VCaP (cell line): Measurements from ENCODE around the gene PALD1.

ENCODE experiments used
- H3K27ac ChIP-seq: fragments of 450-650 bp; 2 replicates; pipeline ENCODE4 v1.5.1; 2017
- TF ChIP-seq, protein P1 (sequence below): fragments of 450-650 bp; conservative IDR thresholded peaks from 2 replicates; pipeline ENCODE4 v1.5.1; 2017; ENCODE audit warnings: mild to moderate bottlenecking, moderate library complexity

Gene PALD1

GRCh38 chr10:70615211-70615610 lies 136.6 kb downstream of the PALD1 start:
- H3K27ac ChIP-seq = no peak overlapping the region
- TF ChIP-seq, protein P1, sequence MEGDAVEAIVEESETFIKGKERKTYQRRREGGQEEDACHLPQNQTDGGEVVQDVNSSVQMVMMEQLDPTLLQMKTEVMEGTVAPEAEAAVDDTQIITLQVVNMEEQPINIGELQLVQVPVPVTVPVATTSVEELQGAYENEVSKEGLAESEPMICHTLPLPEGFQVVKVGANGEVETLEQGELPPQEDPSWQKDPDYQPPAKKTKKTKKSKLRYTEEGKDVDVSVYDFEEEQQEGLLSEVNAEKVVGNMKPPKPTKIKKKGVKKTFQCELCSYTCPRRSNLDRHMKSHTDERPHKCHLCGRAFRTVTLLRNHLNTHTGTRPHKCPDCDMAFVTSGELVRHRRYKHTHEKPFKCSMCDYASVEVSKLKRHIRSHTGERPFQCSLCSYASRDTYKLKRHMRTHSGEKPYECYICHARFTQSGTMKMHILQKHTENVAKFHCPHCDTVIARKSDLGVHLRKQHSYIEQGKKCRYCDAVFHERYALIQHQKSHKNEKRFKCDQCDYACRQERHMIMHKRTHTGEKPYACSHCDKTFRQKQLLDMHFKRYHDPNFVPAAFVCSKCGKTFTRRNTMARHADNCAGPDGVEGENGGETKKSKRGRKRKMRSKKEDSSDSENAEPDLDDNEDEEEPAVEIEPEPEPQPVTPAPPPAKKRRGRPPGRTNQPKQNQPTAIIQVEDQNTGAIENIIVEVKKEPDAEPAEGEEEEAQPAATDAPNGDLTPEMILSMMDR = no peak

DNA sequence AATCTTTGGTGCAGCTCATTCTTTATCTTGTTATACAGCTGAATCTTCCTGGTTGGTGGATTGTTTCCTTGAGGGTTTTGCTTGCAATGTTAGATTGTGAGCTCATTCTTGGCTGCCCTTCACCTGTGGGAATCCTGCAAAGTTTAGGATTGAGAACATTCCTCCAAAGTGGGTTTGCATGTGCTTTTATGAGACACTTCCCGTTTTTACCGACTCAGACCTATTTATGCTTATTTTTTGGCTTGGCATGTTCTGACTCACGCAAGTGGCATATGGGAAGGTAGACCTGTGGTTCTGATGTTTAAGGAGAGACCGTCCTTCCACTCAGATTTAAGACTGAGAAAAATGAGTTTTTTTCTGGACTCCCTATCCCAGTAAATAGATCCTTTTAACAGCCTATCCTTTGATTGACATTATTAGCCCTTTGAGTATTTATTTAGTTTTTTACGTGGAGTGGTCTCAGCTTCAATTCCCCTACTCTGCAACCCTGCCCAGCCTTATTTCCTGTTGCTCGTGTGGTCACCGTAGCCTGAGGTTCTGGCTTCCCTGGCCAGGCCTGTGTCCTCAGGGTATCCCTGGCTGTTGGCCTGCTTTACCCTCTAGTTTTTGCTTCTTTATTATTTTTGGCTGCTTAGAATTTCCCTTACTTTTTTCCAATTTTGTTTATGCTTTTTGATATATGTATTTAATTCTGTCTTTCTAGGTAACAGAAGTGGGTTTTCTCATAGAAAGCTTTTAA lies 137.4 kb downstream of the PALD1 start:
- no peak overlapping the region for H3K27ac ChIP-seq
- TF ChIP-seq, protein P1 = no peak

- no peak overlapping the region for H3K27ac ChIP-seq
- TF ChIP-seq, protein P1 = no peak
Measured at GRCh38 chr10:70616761-70617160, 138.2 kb downstream of the PALD1 start.
